HG03139 (cell line): ENCODE results near the gene LRP4.

Experiments used
- ATAC-seq: cut with Tn5 transposase; IDR thresholded peaks from one replicate; pipeline ENCODE4 v1.9.1; 2021; ENCODE audit not compliant: unreplicated experiment

Gene LRP4

DNA sequence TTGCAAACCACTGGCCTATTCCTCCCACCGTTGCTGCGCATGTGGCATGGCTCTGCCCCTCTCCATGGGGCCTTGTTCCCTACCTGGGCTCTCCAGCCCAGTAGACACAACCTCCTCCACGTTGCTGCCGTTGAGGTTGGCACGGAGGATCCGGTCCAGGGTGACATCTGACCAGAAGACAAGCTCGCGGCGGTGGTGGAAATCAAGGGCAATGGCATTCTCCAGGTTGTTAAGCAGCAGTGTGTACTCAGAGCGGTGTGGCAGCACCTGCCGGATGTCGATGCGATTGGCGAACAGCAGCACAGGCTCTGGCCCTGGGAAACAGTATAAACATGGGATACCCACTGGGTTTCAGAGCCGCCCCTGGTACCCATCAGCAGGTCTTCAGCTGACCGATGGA, 23.8 kb downstream of the LRP4 start:
- ATAC-seq: no peak

DNA sequence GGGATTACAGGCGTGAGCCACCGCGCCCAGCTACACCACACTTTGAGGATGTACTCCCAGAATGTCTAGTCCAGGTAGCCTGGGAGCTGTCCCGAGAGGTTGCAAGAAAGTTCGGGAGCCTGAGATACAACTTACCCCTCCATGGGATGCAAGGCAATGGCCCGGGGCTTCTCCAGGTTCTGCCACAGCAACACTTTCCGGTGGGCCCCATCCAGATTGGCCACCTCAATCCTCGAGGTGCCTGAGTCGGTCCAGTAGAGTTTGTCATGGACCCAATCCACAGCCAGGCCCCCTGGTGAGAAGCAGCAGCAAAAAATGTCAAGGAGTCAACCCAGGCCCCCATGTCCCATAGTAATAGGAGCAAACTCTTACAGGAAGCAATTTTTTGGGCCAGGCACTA, 25.5 kb downstream of the LRP4 start:
- ATAC-seq: no peak

DNA sequence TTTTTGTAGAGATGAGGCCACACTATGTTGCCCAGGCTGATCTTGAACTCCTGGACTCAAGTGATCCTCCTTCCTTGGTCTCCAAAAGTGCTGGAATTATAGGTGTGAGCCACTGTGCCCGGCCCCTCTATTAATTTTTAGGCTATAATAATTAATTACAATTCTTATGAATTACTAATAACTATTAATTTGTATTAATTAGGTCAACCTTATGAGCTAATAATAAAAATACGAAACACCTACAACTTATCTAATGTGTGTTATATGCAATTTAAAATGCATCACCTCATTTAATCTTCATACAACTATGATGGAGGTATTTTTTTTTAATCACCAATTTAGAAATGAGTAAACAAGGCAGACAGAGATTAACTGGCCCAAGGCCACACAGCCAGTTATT, 26.2 kb downstream of the LRP4 start:
- ATAC-seq: no peak

DNA sequence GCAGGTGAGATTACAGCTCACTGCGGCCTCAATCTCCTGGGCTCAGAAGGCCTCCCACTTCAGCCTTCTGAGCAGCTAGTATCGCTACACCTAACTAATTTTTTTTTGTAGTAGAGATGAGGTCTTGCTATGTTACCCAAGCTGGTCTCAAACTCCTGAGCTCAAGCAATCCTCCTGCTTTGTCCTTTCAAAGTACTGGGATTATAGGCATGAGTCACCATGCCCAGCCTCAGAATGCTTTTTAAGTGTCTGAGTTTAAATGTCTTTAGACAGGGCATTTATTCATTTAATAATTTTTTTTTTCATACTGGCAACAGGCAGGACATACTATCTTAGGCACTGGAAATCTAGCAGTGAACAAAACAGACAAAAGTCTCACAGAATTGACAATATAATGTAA, 27.7 kb downstream of the LRP4 start:
- no peak for ATAC-seq

DNA sequence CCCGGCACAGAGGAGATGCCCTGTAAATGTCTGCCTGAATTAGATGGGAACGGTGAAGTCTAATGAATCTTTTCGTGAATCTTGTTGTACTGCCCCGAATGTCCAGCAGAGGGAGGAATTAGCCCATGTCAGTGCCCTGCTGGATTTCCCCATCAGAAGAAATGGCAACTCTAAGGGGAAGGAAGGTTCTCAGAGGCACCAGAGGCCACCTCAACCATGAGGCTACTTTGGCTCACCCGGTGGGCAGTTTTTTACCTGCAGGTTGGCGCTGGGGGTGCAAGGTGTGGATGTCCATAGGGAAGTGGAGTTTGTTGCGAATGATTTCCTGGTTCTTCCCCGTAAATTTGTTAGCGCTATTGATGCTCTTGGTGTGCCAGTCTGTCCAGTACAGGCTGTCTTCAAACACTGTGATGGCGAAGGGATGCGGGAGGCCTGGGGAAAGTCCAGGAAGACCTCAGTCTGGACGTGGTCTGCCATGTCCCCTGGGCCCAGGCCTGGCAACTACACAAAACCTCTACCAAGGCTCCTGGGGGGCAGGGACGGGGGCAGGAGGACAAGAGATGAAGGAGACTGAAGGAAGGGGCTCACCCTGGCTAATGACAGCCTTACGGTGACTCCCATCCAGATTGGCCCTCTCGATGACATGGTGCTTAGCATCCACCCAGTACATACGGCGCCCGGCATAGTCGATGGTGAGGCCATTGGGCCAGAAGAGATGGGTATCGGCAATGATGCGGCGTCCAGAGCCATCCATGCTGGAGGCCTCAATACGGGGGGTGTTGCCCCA, 28.5 kb downstream of the LRP4 start:
- no peak for ATAC-seq

DNA sequence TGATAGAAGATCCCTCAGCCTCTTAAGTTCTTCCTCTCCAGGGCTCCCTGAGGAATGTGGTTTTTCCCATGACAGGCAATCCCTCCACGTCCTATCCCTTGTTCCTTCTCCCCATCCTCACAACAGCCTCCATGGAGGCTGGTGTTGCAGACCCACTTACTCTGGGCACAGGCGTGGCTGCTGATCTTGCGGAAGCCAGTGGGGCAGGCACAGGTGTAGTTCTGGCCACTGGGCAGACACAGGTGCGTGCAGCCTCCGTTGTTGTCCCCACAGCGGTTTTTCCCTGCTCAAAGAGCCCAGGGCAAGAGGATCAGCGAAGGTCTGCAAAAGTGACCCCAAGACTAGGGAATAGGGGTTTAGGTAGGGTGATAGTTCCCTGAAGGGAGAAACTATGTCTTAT, 29.1 kb downstream of the LRP4 start:
- ATAC-seq: no peak

DNA sequence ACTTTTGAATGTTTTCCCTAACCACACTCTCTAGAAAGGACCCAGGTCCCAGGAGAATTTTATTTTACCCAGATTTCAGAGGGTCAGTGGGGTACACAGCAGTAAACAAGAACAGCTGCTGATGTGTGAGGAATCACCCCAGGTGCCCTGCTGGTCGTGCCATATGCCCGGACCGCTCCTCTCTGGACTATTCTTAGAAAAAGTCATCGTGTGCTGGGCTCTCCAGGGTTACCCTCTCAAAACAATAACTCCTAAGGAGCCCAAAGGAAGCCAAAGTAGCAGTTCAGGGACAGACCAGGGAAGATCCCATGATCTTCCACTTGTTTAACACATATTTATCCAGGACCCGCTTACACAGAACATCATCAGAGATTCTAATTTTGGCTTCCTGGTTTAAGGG, 29.7 kb downstream of the LRP4 start:
- ATAC-seq: no peak

DNA sequence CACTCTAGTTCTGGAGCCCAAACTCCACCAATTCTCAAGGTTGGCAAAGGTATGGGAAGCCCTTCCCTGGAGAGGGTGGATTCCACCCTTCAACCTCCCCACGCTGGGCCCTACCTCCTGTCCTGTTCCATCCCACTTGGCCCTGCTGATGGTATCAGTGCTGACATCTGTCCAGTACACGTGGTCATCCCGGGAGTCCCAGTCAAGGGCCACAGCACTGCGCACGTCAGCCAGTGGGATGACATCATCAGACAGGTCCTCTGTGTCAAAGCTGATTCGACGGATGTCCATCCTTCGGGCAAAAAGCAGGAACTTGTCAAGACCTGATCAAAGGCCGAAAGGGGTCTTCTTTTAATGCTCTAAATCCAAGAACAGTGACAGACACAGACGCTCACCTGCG, 32.1 kb downstream of the LRP4 start:
- ATAC-seq: no peak

DNA sequence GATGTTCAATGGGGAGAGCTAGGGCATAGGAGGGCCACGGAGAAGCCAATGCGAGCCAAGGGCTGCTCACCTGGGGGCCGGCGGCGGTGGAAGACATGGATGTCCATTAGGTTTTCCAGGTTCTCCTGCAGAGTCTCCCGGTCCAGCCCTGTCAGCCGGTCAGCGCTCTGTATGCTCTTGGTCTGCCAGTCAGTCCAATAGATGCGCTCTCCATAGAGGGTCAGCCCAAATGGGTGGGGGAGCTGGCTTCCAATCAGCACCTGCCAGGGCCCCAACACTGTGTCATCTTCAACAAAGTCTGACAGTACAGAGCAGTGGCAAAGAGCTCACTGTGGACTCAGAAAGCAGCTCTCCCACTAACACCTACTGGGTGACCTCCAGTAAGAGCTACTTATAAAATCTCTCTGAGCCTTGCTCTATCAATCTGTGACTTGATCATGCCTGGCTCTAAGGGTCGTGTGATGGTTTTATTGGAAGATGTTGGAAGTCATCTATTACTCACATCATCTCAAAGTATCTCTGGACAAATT, 39.2 kb downstream of the LRP4 start:
- no peak for ATAC-seq

DNA sequence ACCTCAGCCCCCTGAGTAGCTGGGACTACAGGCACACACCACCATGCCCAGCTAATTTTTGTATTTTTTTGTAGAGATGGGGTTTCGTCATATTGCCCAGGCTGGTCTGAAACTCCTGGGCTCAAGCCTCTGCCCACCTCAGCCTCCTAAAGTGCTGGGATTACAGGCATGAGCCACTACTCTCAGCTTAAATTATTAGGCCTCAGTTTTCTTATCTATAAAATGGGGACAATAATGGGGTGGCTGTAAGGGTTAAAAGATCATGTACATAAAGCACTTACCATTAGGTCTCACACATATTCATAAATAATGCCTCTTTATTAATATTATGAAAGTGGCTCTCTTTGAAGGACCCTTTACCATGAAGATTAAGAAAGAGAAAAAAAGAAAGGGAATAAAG, 40.8 kb downstream of the LRP4 start:
- no peak for ATAC-seq

DNA sequence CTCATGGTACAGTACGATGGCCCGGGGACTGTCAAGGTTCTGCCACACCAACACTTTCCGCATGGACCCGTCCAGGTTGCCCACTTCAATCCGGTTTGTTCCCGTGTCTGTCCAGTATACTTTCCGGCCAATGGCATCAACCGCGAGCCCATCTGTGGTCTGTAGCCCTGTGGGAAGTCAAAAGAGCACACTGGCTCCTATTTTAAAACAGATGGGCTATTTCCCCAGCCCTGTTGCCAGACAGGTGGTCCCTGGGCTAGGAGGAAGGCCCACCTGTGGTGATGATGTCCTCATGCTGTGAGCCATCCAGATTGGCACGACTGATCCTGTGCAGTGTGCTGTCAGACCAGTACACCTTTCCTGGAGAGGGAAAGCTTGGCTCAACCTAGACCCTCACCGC, 41.9 kb downstream of the LRP4 start:
- ATAC-seq: no peak

DNA sequence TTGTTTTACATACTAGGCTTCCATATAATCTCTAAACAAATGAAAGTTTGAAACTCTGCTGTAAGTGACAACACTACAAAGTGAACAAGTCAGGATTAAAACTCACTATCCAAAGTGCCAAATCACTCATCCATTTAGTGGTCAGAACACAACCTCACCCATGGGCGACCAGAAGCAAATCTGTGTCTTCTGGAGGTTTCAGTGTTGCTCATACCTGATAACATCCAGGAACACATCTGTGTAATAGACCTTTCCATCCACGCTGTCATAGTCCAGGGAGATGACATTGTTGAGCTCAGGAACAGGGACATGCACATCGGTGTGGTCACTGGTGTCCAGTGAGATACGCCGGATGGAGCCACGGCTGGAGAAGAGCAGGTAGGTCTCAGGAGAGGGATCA, 43.8 kb downstream of the LRP4 start:
- no peak for ATAC-seq

DNA sequence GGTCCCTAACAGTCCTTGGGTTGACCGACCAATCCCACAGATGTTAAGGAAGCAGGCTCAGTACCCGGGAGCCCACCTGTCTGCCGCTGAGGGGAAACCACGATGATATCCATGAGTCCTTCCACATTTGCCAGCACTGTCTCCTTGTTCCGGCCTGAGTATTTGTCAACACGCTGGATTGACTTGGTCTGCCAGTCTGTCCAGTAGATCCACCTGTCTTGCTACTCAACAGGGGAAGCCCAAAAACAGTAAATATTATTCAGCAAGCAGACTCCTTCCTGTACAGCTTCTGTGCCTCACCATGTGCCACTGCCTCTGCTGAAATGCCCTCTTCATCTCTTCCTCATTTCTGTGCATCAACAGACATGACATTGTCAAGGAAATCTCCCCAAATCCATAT, 49.4 kb downstream of the LRP4 start:
- no peak for ATAC-seq

DNA sequence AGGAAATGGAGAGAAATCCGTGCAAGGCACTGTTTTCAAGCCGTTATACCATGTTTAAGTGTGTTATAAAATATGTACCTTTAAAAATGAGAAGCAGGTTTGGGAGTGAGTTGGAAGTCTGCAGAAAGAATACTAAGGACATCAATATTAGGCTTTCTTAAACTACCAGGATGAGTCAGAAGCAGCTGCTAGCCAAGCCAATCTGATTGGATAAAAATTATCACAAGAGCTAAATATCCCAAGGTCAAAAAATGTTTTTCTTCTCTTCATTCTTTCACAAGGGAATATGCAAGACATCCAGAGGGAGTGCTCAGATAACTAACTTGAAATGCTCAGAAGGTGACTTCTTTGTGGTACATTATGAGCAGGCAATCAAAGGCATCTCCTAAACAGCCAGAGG, 53.0 kb downstream of the LRP4 start:
- ATAC-seq: no peak

DNA sequence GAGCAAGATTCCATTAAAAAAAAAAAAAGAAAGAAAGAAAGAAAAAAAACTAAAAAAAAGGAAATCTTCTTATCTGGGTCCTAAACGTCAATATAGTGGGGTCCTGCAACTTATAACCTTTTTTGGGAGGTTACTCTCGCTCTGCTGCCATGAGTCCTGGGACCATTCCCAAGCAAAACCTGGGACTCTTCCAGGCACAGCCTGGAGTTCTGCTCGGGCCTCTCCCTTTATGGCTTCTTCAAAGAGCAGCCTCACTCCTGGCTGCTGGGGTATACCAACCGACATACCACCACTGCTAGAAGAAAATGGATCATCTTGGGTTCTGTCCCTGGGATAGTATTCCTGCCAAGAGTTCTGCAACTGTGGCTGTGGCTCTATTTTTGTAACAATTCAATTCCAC, 58.1 kb downstream of the LRP4 start:
- no peak for ATAC-seq

DNA sequence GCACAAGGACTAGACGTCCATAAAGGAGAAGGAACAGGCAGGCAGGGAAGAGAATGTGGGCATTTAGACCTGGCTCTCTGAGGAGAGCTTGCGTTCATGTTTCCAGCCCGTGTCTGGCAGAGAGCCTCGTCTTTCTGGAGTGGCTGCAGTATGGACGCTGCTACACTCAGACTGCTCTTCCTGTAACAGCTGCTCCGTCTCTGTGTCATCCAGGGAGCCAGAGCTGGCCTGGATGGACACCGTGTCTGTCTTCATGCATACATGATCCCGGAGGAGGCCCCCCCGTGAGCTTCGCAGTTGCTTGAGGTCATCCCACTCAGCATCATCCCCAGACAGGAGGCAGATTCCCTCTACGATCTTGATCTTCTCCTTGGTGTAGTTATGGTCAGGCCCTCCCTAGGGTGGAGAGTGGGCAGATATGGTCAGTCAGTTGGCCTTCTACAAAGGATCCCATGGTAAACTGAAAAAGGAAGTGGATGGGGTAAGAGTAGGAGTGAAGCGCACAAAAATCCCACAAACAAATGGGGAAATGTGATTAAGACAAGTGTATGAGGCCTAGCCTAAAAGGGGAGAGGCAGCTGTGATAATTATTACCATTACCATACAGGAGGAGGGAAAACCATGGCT, 59.3 kb downstream of the LRP4 start:
- no peak for ATAC-seq

DNA sequence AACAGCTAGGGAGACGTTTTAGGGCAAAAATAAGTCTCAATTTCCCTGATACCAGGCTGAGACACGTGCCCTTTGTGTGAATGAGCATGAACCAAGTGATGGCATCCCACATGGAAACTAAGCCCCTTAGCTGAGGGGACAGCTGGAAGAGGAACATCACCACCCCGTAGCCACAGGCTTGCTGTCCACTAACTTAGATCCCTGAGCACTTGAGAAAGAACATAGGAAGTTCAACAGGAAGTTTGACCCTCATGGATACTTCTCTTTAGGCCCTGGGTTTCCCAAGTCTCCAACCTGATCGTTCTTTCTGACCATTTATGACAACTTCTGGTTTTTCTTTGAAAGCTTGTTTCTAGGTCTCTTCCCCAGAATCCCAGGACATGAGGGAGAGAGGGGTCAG, 60.7 kb downstream of the LRP4 start:
- no peak for ATAC-seq

DNA sequence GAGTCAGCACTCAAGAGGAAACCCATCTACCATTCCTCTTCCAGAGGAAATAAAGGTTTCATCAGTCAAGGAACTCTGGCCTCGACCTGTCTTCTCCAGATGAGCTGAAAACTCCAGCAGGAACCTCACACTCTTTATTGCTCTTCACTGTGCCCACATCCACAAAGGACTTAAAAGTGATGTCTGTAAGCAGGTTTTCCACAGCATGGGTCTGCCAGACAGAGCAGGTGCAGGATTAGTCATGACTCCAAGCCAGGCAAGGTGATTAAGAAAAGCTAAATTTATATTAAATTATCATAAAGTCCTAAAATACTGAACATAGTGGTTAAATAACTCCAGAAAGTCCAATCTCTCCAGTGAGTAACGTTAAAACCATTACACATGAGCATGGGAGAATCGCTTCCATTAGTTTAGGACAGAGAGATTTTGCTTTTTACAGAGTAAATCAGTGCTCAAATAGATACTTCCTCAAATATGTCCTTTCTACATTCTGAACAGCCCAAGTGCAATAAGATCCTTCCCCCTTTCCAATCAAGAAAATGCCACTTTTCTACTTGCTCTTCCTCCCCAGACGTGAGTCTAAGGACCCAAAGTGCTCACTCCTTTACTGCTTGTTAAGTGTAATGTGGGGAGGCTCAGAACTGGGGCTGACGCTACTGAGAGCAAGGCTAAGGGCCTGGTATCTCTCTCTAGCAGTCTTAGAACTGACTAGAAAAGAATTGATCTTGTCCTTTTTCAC, 61.6 kb downstream of the LRP4 start:
- ATAC-seq: no peak

DNA sequence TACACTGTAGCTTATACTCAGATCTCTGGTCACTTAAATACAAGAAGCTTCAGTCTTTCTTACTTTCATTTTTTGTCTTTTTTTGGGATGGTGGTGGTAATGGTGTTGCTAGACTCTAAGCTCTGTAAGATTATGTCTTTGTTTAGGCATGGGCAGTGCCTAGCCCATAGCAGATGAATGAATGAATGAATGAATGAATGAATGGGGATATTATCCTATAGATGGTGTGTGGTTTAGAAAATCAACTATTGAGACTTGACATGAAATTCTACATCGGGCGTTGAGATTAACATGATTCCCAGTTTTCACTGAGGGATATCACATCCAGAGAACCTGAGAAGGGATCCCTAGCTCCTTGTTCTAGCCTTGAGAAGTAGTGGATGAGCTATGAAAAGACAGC, 62.5 kb downstream of the LRP4 start:
- ATAC-seq: no peak

DNA sequence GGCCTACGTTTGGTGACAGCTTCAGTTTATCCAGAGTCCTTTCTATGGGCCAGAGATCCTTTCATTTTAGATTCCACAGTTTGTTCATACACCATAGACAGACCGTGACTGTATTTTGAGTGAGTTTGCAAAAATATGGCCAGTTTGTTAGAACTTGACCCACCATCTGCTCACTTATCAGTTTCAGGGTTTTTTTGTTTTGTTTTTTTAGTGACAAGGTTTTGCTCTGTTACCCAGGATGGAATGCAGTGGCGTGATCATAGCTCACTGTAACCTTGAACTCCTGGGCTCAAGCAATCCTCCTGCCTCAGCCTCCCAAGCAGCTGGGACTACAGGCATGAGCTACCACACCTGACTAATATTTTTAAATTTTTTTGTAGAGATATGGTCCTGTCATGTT, 63.2 kb downstream of the LRP4 start:
- no peak for ATAC-seq

DNA sequence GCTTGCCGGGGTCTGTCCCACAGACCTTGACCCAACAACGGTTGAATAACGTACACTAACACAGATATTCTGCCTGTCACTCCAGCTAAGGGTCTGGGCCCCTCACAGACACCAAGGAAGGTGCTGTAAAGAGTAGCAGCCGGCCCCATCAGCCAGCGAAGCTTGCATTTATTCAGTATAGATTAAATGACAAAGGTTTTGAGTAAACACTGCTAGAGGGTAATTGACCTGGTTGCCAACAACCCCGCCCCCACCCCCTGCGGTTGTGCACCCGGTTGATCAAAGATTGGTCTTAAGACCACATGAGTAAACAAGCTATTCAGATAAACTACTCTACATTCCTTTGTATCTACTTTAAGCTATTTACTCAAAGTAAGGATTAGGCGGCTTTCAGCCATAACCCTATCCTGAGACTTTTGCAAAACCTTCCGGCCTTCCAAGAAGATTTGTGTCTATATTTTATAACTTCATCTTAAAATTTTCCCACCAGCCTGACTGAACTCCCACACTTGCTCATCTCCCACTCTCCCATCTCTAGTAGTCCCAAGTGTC, 67.4 kb downstream of the LRP4 start:
- no peak for ATAC-seq

DNA sequence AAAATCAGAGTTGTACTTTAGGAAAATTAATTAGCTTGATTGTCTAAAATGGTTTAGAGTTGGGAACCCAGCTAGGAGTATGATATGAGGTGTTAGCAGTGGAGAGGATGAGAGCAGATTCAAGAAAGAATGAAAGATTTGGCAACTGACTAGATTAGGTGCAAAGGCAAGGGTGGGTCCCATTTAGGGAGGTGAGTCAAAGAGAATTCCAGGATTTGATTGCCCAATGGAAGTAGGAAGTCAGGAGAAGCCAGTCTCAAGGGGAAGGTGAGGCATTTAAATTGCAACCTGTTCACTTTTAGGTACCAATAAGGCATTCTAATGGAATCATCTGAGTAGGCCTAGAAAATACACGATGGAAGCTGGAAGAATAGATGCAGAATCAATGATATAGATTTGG, 68.7 kb downstream of the LRP4 start:
- ATAC-seq: no peak
